ENCODE results near the gene CEP162.

DNA sequence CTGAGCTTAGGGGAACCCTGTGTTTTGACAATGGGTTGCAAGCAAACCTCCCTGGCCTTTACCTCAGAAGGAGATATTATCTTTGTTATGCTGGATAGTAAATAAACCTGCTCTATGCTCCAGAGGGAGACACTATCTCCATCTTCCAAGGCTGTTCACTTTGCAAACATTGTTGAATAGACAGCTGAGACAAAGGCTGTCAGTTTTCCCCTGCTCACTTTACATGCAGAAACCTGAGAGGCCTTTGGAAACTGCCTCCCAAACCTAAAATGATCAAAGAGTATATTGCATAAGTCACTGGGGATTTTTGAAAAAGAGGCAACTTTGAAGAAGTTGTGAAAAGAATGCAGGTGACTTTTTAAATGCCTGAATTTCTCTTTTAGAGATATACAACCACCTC lies 132.3 kb downstream of the CEP162 start:
- TF ChIP-seq POLR2AphosphoS5 (IDR thresholded peaks at IDR 0.05; ENCODE audit: low read depth, low read length) (no peak), POLR2A (IDR thresholded peaks at IDR 0.05; ENCODE audit: control extremely low read depth in 1 of 2, low read depth in 2 of 2, low read length in 2 of 2) (no peak)
- TF ChIP-seq, protein P1, sequence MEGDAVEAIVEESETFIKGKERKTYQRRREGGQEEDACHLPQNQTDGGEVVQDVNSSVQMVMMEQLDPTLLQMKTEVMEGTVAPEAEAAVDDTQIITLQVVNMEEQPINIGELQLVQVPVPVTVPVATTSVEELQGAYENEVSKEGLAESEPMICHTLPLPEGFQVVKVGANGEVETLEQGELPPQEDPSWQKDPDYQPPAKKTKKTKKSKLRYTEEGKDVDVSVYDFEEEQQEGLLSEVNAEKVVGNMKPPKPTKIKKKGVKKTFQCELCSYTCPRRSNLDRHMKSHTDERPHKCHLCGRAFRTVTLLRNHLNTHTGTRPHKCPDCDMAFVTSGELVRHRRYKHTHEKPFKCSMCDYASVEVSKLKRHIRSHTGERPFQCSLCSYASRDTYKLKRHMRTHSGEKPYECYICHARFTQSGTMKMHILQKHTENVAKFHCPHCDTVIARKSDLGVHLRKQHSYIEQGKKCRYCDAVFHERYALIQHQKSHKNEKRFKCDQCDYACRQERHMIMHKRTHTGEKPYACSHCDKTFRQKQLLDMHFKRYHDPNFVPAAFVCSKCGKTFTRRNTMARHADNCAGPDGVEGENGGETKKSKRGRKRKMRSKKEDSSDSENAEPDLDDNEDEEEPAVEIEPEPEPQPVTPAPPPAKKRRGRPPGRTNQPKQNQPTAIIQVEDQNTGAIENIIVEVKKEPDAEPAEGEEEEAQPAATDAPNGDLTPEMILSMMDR (IDR thresholded peaks at IDR 0.05; ENCODE audit: control extremely low read depth in 1 of 3, insufficient read depth in 1 of 3, low read depth in 1 of 3, low read length in 3 of 3) = no peak

All from H1 (cell line).